ENCODE results near the gene CLSTN2. TPM values are rescaled to one million over a fixed set of nuclear protein-coding genes. Genes with fewer than 3 reads are reported as not detected.

CLSTN2 gene
- polyA plus RNA-seq, 1 experiment, result 0.04 TPM

- Histone ChIP-seq H3K27ac (ENCODE audit: low read depth, low read length) (no peak overlapping the region), H3K9me3 (ENCODE audit: control insufficient read depth, insufficient read depth, low read length) (no peaks in the 10 kb centered on the region), H3K4me3 (ENCODE audit: low read depth, low read length) (no peak overlapping the region), H3K27me3 (ENCODE audit: control insufficient read depth, insufficient read depth, low read length) (no peaks in the 10 kb centered on the region)
- no peak for DNase-seq (ENCODE audit: low read depth, low spot score)
- ChIA-PET POLR2A (no interaction called here), CTCF (no interaction called here)
- no peak for TF ChIP-seq CTCF (IDR thresholded peaks at IDR 0.05; ENCODE audit: low read depth, low read length)
These were observed 232.0 kb downstream of the CLSTN2 start for GRCh38 chr3:140166861-140167599.

- DNase-seq (ENCODE audit: low read depth, low spot score), result no peak
- no peak overlapping the region for H3K27ac ChIP-seq (ENCODE audit: low read depth, low read length)
- CTCF ChIA-PET, result no interaction called here
- H3K4me3 ChIP-seq (ENCODE audit: low read depth, low read length), result no peak overlapping the region
- no peak for TF ChIP-seq CTCF (IDR thresholded peaks at IDR 0.05; ENCODE audit: low read depth, low read length)
- POLR2A ChIA-PET, result no interaction called here
- no peaks in the 10 kb centered on the region for H3K27me3 ChIP-seq (ENCODE audit: control insufficient read depth, insufficient read depth, low read length)
- H3K9me3 ChIP-seq (ENCODE audit: control insufficient read depth, insufficient read depth, low read length), result no peaks in the 10 kb centered on the region
These were observed 232.8 kb downstream of the CLSTN2 start for GRCh38 chr3:140167600-140168281.

- no peaks in the 10 kb centered on the region for H3K27me3 ChIP-seq (ENCODE audit: control insufficient read depth, insufficient read depth, low read length)
- H3K4me3 ChIP-seq (ENCODE audit: low read depth, low read length), result no peak overlapping the region
- ChIA-PET POLR2A (no interaction called here), CTCF (no interaction called here)
- no peak for DNase-seq (ENCODE audit: low read depth, low spot score)
- no peak for TF ChIP-seq CTCF (IDR thresholded peaks at IDR 0.05; ENCODE audit: low read depth, low read length)
- H3K27ac ChIP-seq (ENCODE audit: low read depth, low read length), result no peak overlapping the region
- H3K9me3 ChIP-seq (ENCODE audit: control insufficient read depth, insufficient read depth, low read length), result no peaks in the 10 kb centered on the region
These were observed 235.6 kb downstream of the CLSTN2 start for GRCh38 chr3:140170612-140171011.

GRCh38 chr3:140176526-140176925 lies 241.5 kb downstream of the CLSTN2 start:
- Histone ChIP-seq H3K4me3 (ENCODE audit: low read depth, low read length) (no peak overlapping the region), H3K27me3 (ENCODE audit: control insufficient read depth, insufficient read depth, low read length) (no peaks in the 10 kb centered on the region), H3K9me3 (ENCODE audit: control insufficient read depth, insufficient read depth, low read length) (no peaks in the 10 kb centered on the region), H3K27ac (ENCODE audit: low read depth, low read length) (no peak overlapping the region)
- CTCF ChIA-PET, result no interaction called here
- DNase-seq (ENCODE audit: low read depth, low spot score), result no peak
- no peak for TF ChIP-seq CTCF (IDR thresholded peaks at IDR 0.05; ENCODE audit: low read depth, low read length)
- POLR2A ChIA-PET, result no interaction called here

- no peak for TF ChIP-seq CTCF (IDR thresholded peaks at IDR 0.05; ENCODE audit: low read depth, low read length)
- H3K27ac ChIP-seq (ENCODE audit: low read depth, low read length), result no peak overlapping the region
- H3K4me3 ChIP-seq (ENCODE audit: low read depth, low read length), result no peak overlapping the region
- POLR2A ChIA-PET, result no interaction called here
- H3K27me3 ChIP-seq (ENCODE audit: control insufficient read depth, insufficient read depth, low read length), result no peaks in the 10 kb centered on the region
- no peak for DNase-seq (ENCODE audit: low read depth, low spot score)
- CTCF ChIA-PET, result no interaction called here
- H3K9me3 ChIP-seq (ENCODE audit: control insufficient read depth, insufficient read depth, low read length), result no peaks in the 10 kb centered on the region
These were observed 243.0 kb downstream of the CLSTN2 start for GRCh38 chr3:140177943-140178342.
